Pancreas (tissue), 10 donors: ENCODE measurements around the gene MYH1. TPM values are rescaled to one million over a fixed set of nuclear protein-coding genes. Genes with fewer than 3 reads are reported as not detected.

ENCODE experiments used
- ATAC-seq, 4 donors: fragments of 200-7000 bp; cut with Tn5 transposase; one replicate each; pipeline versions ENCODE4 v1.8.0 to v1.9.1; 2020; ENCODE audit warnings: mild to moderate bottlenecking in 4 of 4, moderate library complexity in 4 of 4
- DNase-seq, 6 donors: peaks; one replicate each; pipeline ENCODE4 v3.0.0-alpha.2; 2020
- FAIRE-seq: peaks from 2 replicates; lab custom pipeline; 2012; peaks lifted over from hg19 to GRCh38; lab: Jason Lieb, UNC
- H3K27ac ChIP-seq, 4 donors: fragments of 200-600 bp; sonication (generic); 1 replicate in 3 of 4; 2 replicates in 1 of 4; pipeline versions ENCODE4 v1.5.0 to v1.8.0; 2020
- H3K27me3 ChIP-seq, 4 donors: fragments of 200-600 bp; one replicate each; pipeline ENCODE4 v1.8.0; 2021
- H3K36me3 ChIP-seq, 3 donors: fragments of 200-600 bp; sonication (generic) in 1 of 3; one replicate each; pipeline versions ENCODE4 v1.5.0 to v1.8.0; 2020 to 2021
- H3K4me1 ChIP-seq, 3 donors: fragments of 200-600 bp; one replicate each; pipeline ENCODE4 v1.8.0; 2021
- H3K4me3 ChIP-seq, 4 donors: fragments of 200-600 bp; sonication (generic) in 2 of 4; one replicate each; pipeline versions ENCODE4 v1.5.0 to v1.8.0; 2020 to 2021
- H3K9me3 ChIP-seq, 4 donors: fragments of 200-600 bp; one replicate each; pipeline ENCODE4 v1.8.0; 2021
- CTCF ChIP-seq, 4 donors: fragments of 200-600 bp; sonication (generic) in 3 of 4; IDR thresholded peaks; one replicate each; pipeline versions ENCODE4 v1.5.0 to v1.8.0; 2021; ENCODE audit warnings: antibody characterized with exemption in 4 of 4
- WGBS, 2 donors: extraction: QIAGEN DNeasy Blood & Tissue Kit; methylation state at CpG; one replicate each; pipeline ENCODE4 v1.1.7; 2013; 5-methylcytosine and 5-hydroxymethylcytosine counted together
- intact Hi-C, 3 donors: fragments of 100-400 bp; cut with DNase I; formaldehyde crosslinking; loops; one replicate each; pipeline versions ENCODE4 v1.11.1 to v1.14.2; 2022
- polyA plus RNA-seq, 2 donors: library from polyadenylated mRNA; stranded (reverse); fragments of 200-250 nt; gene quantifications; one replicate each; pipeline ENCODE4 v1.2.3, GENCODE V29; 2013
- total RNA-seq, 6 donors: library from RNA; stranded (reverse); fragmentation: NEBNext Ultra II Directional in 4 of 6; extraction: Animal tissue kit (Norgen Biotek cat#: 25700) in 4 of 6; gene quantifications; one replicate each; pipeline versions ENCODE4 v1.2.1 to v1.2.4, GENCODE V29; 2021 to 2023
- donor health status: healthy with polysubstance abuse.
- donor health status: DM: no; HTN: no; CAD: no; lungs with moderate emphysema.
- donor health status: DM: no; HTN: no; CAD: no.
- donor health status: control.
- donor health status: control.
- donor health status: Bipolar disorder and iron deficiency.
- donor health status: DM: yes; HTN: yes; CAD: no.
- donor health status: DM: no; HTN: no; CAD: no.
- donor health status: DM: no; HTN: no; CAD: no.
- donor health status: DM: yes; HTN: yes; CAD: no.

MYH1 gene
- total and polyA plus RNA-seq, 8 donors, result 0.04 to 0.09 TPM; not detected in 6

GRCh38 chr17:10469459-10469858 lies 48.9 kb downstream of the MYH1 start, which contains the start of gene MYH4:
MYH4 (minus strand) TSS chr17:10469559; CDS start chr17:10466745, 2,814 bp downstream.
- H3K9me3 ChIP-seq, result no peaks in the 10 kb centered on the region
- TF ChIP-seq CTCF (IDR thresholded peaks at IDR 0.05), result no peak
- FAIRE-seq (no peak), ATAC-seq (no peak), DNase-seq (no peak)
- no peaks in the 10 kb centered on the region for H3K4me1 ChIP-seq
- H3K27ac ChIP-seq, result no peak within 1 kb of the TSS
- intact Hi-C loops, result no loop called here
- H3K27me3 ChIP-seq, result no peaks in the 10 kb centered on the region
- 30 to 44% methylated on average over 1 of the region's 1 CpG for WGBS, 2 donors
- no peak within 1 kb of the TSS for H3K4me3 ChIP-seq
- H3K36me3 ChIP-seq, result no peaks in the 10 kb centered on the region

DNA sequence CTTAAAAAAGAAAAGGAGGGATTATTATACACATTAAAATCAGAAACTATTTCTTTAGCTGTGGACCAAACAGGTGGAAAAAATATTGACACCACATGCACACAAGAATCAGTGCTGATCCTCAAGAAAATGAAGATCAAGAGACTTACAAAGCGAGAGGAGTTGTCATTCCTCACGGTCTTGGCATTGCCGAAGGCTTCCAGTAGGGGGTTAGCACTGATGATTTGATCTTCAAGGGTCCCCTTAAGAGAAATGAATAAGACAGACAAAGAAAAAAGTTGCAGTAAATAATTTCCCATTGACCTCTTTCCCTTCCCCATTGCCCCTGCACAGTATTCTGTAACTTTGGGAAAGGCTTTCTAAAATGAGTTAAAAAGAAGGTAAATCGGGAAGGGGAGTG lies 54.9 kb downstream of the MYH1 start:
- no peak for ATAC-seq

DNA sequence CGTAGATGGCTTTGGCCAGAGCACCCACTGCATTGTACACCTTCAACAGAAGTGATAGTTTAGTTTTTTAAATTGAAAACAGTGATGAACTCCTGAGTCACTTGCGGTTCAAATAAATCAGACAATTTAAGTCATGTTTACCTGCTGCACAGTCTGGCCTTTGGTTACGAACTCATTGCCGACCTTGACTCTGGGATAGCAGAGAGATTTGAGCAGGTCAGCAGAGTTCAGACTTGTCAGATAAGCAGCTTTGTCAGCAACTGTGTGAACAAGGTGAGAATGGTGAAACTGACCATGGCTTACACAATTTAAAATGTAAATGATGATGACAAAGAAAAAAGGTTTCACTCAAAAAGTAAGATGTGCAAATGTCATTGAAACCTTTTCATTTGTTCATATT lies 58.3 kb downstream of the MYH1 start:
- Histone ChIP-seq H3K36me3 (no peaks in the 10 kb centered on the region), H3K27me3 (peaks cover 0 to 6% (median 0%) of the 10 kb centered on the region in 4 donors), H3K9me3 (no peaks in the 10 kb centered on the region), H3K4me3 (no peak overlapping the region), H3K27ac (no peak overlapping the region), H3K4me1 (no peaks in the 10 kb centered on the region)
- intact Hi-C loops, result no loop called here
- ATAC-seq (no peak), DNase-seq (no peak), FAIRE-seq (no peak)
- TF ChIP-seq CTCF (IDR thresholded peaks at IDR 0.05), result no peak
- WGBS, 2 donors, result 25 to 27% methylated on average over 4 of the region's 4 CpGs

More for the DNA sequence above, 54.9 kb downstream of the MYH1 start:
- intact Hi-C loops, result no loop called here
- no peak for DNase-seq
- TF ChIP-seq CTCF (IDR thresholded peaks at IDR 0.05), result no peak
- H3K27me3 ChIP-seq, result peaks cover 0 to 6% (median 0%) of the 10 kb centered on the region in 4 donors
- no peaks in the 10 kb centered on the region for H3K4me1 ChIP-seq
- H3K4me3 ChIP-seq, result no peak overlapping the region
- H3K9me3 ChIP-seq, result no peaks in the 10 kb centered on the region
- no peak for FAIRE-seq
- H3K27ac ChIP-seq, result no peak overlapping the region
- H3K36me3 ChIP-seq, result no peaks in the 10 kb centered on the region
- WGBS, 2 donors, result 48 to 55% methylated on average over 4 of the region's 4 CpGs

- TF ChIP-seq CTCF (IDR thresholded peaks at IDR 0.05), result no peak
- intact Hi-C loops, result no loop called here
- 21 to 30% methylated on average over 3 of the region's 3 CpGs for WGBS, 2 donors
- H3K9me3 ChIP-seq, result no peaks in the 10 kb centered on the region
- no peak overlapping the region for H3K27ac ChIP-seq
- FAIRE-seq (no peak), DNase-seq (no peak), ATAC-seq (no peak)
- H3K36me3 ChIP-seq, result no peaks in the 10 kb centered on the region
- no peak overlapping the region for H3K4me3 ChIP-seq
- H3K4me1 ChIP-seq, result no peaks in the 10 kb centered on the region
- H3K27me3 ChIP-seq, result peaks cover 0 to 6% (median 0%) of the 10 kb centered on the region in 4 donors
Measured at GRCh38 chr17:10458701-10459100, 59.6 kb downstream of the MYH1 start.

GRCh38 chr17:10457952-10458351 lies 60.4 kb downstream of the MYH1 start:
- Histone ChIP-seq H3K27ac (no peak overlapping the region), H3K36me3 (no peaks in the 10 kb centered on the region), H3K27me3 (peaks cover 0 to 6% (median 0%) of the 10 kb centered on the region in 4 donors), H3K4me1 (no peaks in the 10 kb centered on the region), H3K4me3 (no peak overlapping the region), H3K9me3 (no peaks in the 10 kb centered on the region)
- FAIRE-seq (no peak), DNase-seq (no peak), ATAC-seq (no peak)
- TF ChIP-seq CTCF (IDR thresholded peaks at IDR 0.05), result no peak
- intact Hi-C loops, result no loop called here
- 19 to 21% methylated on average over 1 of the region's 1 CpG for WGBS, 2 donors
